Right ventricle myocardium superior (tissue), 1 donor: ENCODE results near the gene MYLK. TPM values are rescaled to one million over a fixed set of nuclear protein-coding genes. Genes with fewer than 3 reads are reported as not detected.
"Not testable (repeated sequence)": the region's sequence is repeated elsewhere in the genome, so short reads cannot be mapped to it uniquely, and the experiment has no call there.

ENCODE experiments used
- ATAC-seq: fragments of 200-7000 bp; cut with Tn5 transposase; one replicate; pipeline ENCODE4 v1.9.1; 2020; ENCODE audit warnings: mild to moderate bottlenecking; ENCODE audit not compliant: poor library complexity
- DNase-seq: peaks from one replicate; pipeline ENCODE4 v3.0.0-alpha.2; 2020
- intact Hi-C: fragments of 100-400 bp; cut with DNase I; formaldehyde crosslinking; loops from one replicate; pipeline ENCODE4 v1.11.2; 2022
- total RNA-seq: library from RNA; stranded (reverse); fragmentation: NEBNext Ultra II Directional; extraction: Animal tissue kit (Norgen Biotek cat#: 25700); gene quantifications from one replicate; pipeline ENCODE4 v1.2.1, GENCODE V29; 2021
- donor health status: DM: no; HTN: yes; CAD: no; lungs with severe emphysema.

MYLK gene
- total RNA-seq, 1 donor from 2014 or later = 10.1 TPM

- DNase-seq = no peak
- intact Hi-C loops = no loop called here
- ATAC-seq = no peak
Observed at GRCh38 chr3:123613543-123613942, 270.6 kb downstream of the MYLK start.

DNA sequence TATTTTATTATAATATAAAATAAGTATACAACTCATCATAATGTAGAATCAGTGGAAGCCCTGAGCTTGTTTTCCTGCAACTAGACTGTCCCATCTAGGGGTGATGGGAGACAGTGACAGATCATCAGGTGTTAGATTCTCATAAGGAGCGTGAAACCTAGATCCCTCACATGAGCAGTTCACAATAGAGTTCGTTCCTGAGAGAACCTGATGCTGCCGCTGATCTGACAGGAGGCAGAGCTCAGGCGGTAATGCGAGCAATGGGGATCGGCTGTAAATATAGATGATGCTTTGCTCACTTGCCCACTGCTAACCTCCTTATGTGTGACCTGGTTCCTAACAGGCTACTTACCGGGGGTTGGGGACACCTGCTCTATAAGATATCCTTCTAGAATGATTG lies 272.5 kb downstream of the MYLK start:
- intact Hi-C loops, ATAC-seq, DNase-seq: not testable (repeated sequence)

- intact Hi-C loops = no loop called here
- DNase-seq (no peak), ATAC-seq (no peak)
Observed at GRCh38 chr3:123611082-123611481, 273.1 kb downstream of the MYLK start.

DNA sequence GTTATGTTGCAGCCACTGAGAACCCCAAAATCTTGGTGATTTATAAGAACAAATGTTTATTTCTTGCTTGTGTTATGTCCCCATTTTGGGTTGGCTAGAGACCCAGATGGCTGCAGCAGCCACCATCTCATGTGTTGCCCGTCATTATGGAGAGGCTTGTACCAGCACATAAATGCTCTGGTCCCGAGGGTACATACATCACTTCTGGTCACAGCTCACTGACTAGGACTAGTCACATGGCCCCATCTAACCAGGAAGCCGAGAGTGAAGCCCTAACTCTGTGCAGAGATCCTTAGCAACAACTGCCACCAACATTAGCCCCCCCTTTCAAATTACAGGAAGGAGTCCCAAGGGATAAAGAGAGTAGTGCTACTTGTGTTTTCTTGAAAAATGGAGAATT lies 273.8 kb downstream of the MYLK start:
- ATAC-seq (no peak), DNase-seq (no peak)
- intact Hi-C loops = no loop called here

- intact Hi-C loops = no loop called here
- DNase-seq (no peak), ATAC-seq (peak; percentile 39)
Observed at GRCh38 chr3:123609063-123609462, 275.1 kb downstream of the MYLK start.

DNA sequence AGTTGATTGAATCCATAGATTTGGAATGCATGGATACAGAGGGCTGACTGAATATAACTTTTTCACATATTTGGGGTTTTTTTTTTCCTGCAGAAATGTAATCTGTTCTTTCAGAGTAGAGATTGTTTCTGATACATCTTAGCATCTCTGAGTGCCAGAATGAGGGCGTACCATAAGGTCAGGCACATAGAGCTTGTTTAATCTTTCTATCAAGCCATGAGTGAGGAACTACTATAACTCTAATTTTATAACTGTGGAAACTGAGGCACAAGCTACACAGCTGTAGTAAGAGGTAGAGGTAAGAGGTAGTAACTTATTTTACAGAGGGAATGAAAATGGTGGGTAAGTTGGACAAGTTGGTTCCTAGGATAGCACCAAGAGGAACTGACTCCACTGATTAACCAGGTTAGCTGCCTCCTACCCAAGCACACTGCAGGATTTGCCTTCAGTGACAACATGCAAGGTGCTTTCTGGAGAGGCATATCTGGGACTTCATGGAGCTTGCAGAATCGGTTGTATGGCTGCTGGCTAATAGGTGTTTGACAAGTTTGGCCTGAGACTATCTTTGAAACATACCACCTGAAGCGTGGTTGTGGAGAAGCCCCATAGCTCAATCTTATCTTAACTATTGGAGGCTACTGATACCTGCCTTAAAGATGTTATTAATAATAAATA lies 275.7 kb downstream of the MYLK start:
- no peak for ATAC-seq
- DNase-seq = no peak
- intact Hi-C loops = no loop called here

GRCh38 chr3:123606527-123606926 lies 277.6 kb downstream of the MYLK start:
- DNase-seq = no peak
- no peak for ATAC-seq
- intact Hi-C loops = no loop called here

DNA sequence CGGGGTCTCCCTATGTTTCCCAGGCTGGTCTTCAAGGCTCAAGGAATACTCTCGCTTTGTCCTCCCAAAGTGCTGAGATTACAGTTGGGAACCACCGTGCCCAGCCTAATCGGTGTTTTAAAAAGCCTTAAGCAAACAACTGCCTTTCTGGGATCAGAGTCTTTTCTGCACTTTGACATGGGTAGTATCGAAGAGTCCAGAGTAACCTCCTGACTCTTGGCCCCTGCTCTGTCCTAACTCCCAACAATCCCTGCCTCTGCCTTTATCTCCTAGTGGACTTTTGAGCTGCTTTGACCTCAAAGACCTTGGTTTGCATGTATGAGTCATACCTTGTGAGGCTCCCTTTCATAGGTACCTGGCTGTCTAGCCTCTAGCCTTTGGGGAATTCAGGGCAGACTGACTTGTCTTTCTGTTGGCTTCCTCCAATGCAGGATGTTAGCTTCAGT lies 278.3 kb downstream of the MYLK start:
- DNase-seq (no peak), ATAC-seq (peak; percentile 30)
- intact Hi-C loops = no loop called here

- DNase-seq, ATAC-seq, intact Hi-C loops: not testable (repeated sequence)
Observed at GRCh38 chr3:123603153-123603552, 281.0 kb downstream of the MYLK start.

DNA sequence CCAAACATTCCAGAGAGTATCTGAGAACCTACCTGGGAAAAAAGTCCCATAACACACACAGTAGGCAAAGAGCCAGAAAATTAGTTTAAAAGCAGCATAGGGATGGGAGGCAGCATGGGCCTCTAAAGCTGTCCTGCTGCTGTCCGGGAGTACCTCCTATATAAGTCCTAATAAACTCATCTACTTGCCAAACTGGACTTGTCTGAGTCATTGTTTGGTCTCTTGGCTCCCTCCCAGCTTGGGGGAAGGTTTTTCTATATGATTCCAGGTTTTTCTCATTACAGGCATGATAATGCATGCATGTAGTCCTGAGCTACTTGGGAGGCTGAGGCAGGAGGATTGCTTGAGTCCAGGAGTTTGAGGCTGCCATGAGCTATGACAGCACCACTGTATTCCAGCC lies 281.8 kb downstream of the MYLK start:
- DNase-seq (no peak), ATAC-seq (no peak)
- intact Hi-C loops = no loop called here

GRCh38 chr3:123600863-123601262 lies 283.3 kb downstream of the MYLK start:
- intact Hi-C loops, ATAC-seq: not testable (repeated sequence)

GRCh38 chr3:123597561-123597960 lies 286.6 kb downstream of the MYLK start:
- DNase-seq (no peak), ATAC-seq (no peak)
- intact Hi-C loops = no loop called here

More at GRCh38 chr3:123600863-123601262, 283.3 kb downstream of the MYLK start:
- DNase-seq = not testable (repeated sequence)

DNA sequence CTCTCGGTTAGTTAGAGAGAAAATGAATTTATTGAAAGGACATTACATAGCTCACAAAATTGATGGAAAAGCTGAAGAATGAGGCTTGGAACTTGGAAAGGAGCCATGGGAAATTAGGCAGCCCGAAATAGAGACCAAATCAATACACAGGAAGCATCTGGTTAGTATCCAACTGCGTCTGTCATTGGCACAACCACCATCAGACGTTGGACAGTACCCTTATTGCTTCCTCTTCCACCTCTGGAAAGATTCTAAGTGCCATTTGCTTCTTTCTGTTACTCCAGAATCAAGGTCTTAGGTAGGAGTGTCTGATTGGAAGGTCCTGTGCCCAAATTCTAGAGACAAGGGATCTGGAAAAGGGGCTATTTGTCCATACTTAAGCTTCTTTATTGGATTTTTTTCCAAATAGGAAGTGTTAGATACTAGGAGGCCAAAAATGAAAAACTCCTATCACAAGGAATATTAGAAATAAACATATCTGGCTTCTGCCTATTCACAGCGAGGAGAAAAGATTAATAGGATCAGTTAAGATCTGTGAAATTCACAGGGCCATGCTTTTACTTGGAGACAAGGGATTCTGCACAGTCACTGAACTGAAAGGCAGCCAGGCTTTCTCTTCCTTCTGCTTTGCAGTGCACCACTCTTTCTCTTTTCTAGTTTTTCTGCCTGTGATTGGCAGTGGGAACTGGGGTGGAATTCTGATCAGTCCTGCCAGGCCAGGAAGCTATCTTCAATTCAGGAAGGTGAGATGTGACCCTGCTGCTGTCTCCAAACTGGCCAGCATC lies 288.5 kb downstream of the MYLK start:
- DNase-seq = no peak
- intact Hi-C loops = no loop called here

DNA sequence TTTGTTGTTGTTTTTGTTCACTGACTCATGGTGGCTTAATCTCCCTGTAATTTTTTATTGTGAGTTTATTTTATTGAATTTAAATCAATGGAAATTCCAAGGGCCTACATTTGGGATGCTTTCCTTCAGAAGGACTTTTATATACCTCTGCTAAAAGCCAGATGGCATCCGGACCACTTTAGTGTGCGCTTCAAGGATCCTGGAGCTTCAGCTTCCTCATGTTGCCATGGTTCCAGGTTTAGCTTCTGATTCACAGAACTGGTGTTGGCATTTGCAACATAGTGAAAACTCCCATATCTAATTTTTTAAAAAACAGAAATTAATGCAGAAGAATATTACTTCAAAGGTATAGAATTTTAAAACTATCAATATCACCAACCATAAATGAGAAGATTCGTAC lies 290.8 kb downstream of the MYLK start:
- ATAC-seq (no peak), DNase-seq (no peak)
- intact Hi-C loops = no loop called here

More for the DNA sequence above, 288.5 kb downstream of the MYLK start:
- no peak for ATAC-seq

GRCh38 chr3:123590685-123591450 lies 293.3 kb downstream of the MYLK start:
- DNase-seq (no peak), ATAC-seq (no peak)
- intact Hi-C loops = no loop called here

GRCh38 chr3:123587401-123587800 lies 296.7 kb downstream of the MYLK start:
- intact Hi-C loops = no loop called here
- no peak for DNase-seq
- no peak for ATAC-seq

GRCh38 chr3:123586968-123587367 lies 297.2 kb downstream of the MYLK start:
- no peak for DNase-seq
- intact Hi-C loops = no loop called here
- ATAC-seq = no peak

GRCh38 chr3:123586131-123586530 lies 298.0 kb downstream of the MYLK start:
- intact Hi-C loops = no loop called here
- DNase-seq (no peak), ATAC-seq (peak; percentile 11)
